DLD1 (cell line): Measurements from ENCODE around the gene FAM118A.
"Not testable (repeated sequence)": the region's sequence is repeated elsewhere in the genome, so short reads cannot be mapped to it uniquely, and the experiment has no call there.

Source experiments
- in situ Hi-C: cut with HindIII; loops from 2 replicates; pipeline ENCODE4 v1.10.0; 2017; ENCODE audit warnings: low sequenced_read_pairs

FAM118A gene

DNA sequence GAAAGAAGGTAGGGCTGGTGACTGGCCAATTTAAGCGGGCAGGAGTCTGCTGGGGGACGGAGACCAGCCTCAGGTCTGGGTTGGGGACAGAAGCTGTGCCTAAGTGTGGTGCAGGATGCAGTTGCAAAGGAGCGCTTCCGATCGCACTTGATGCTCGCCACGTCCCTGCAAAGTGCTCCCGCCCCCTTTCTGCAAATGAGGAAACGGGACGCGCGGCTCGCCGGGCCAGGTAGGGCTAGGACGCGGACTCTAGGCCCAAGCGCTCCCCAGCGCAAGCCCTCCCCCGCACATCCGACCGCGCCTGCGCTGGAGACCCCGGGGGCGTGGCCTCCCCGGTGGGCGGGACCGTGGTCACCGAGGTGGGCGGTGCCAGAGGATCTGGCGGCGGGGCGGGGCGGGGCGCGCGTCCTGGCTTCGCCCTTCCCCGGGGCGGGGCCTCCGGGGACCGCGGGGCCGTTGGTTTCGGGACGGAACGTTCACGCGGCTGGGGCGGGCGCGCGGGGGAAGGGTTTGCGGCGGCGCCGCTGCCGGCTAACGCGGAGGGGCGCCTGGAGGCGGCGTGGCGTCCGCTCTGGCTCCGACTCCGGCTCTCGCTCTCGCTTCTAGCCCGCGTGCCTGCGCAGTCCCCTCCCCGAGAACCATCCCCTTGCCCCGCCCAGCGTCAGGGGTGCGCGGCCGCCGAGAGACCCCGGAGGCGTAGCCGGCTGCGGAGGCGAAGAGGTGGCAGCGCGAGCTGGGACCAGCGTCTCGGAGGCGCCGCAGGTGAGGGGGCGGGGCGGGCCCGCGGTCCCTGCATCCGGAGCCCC lies at the start of gene FAM118A:
FAM118A (plus strand) TSS at position 513 of the 806 bp plus-strand sequence. CDS start 12,446 bp downstream, outside the sequence.
- in situ Hi-C loops: no loop called here

DNA sequence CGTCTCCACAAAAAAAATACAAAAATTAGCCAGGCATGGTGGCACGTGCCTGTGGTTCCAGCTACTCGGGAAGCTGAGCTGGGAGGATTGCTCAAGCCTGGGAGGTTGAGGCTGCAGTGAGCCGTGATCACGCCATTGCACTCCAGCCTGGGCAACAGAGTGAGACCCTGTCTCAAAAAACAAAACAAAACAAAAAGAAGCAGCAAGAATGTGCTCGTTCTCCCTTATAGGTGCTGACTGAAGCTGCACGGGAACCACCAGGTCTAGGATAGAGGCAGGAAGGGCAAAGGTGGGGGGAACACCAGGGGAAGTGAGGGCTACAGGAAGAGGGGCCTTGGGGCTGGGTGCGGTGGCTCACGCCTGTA lies 49.4 kb upstream of the FAM118A start:
- in situ Hi-C loops: not testable (repeated sequence)

DNA sequence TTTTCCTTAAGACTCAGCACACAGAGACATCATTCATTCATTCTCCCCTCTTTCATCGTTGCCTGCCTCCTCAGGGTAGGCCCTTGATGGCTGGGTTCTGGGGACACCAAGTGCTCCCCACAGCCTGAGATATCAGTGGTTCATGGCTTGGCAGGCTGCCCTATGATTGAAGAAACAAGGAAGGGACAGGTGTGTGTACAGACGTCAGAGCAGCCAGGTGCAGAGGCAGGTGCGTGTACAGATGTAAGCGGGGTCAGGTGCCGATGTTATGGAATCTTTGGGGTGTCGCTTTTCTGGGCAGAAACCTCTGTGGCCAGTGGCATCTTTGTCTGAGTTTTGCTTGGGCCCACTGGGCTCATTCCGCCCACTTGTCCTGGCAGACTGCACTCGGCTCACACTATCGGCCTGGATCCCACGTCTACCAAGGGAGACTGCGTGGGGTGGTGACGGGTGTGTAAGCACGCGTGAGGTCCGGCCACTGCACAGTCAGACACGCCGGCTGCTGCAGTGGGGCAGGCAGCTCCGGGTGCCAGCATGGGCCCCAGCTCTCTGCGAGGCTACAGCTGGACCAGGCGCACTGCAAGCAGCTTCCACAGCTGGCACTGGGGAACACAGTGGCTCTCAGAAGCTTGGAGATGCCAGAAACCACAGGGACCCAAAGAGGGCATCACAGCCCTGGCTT lies 48.2 kb upstream of the FAM118A start:
- in situ Hi-C loops: no loop called here

DNA sequence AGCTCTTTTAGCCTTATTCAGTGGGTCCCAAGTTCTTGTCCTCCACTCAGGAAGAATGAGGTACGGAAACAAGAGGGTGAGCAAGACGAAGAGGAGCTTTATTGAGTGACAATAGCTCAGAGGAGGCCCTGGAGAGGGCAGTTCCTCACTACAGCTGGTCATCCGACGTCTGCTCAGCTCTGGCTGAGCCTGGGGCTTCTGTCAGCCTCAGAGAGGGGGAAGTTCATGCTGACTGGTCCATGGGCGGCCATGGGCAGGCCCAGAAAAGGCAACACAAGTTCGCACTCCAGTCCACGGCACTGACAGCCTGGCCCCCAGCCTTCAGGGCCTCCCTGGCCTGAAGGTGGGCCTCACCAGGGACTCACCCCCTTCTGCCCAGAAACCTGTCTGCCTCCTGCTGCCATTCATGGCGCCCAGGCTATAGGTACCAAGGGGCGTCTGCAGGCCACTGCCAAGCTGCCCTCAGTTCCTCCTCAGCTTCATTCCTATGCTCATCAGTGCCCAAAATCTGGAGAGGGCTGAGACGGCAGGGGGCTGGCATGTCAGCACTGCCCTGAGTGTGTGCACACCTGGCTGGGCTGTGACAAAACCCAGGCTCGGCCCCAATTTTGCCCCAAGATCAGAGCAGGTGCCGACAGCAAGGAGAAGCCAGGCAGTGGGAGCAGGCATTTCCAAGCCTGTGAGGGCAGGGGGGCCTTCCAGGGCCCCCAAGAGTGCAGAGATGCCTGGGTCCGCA lies 47.4 kb upstream of the FAM118A start:
- in situ Hi-C loops: no loop called here

DNA sequence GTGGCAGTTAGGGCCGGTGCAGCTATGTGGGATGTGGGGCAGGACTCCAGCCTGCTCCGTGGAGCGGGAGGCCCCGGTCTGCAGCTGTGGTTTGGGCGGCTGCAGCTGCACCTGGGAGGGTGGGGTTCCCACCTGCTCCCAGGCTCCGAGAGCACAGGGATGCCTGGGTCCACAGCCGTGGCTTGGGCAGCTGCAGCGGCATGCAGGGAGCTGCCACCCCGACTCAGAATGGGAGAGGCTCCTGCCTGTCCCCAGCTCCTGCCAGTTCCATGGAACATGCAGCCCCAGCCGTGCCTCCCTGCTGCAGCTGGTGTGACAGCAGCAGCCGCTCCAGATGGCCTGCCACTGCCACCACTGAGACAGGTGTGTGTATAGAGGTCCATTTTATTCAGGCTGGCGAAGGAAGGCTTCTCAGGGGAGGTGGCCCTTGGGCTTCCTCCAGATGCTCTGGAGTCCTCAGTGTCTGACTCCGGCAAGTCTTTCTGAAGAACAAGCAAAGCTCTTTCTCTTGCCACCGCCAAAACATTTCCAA lies 46.7 kb upstream of the FAM118A start:
- in situ Hi-C loops: no loop called here

DNA sequence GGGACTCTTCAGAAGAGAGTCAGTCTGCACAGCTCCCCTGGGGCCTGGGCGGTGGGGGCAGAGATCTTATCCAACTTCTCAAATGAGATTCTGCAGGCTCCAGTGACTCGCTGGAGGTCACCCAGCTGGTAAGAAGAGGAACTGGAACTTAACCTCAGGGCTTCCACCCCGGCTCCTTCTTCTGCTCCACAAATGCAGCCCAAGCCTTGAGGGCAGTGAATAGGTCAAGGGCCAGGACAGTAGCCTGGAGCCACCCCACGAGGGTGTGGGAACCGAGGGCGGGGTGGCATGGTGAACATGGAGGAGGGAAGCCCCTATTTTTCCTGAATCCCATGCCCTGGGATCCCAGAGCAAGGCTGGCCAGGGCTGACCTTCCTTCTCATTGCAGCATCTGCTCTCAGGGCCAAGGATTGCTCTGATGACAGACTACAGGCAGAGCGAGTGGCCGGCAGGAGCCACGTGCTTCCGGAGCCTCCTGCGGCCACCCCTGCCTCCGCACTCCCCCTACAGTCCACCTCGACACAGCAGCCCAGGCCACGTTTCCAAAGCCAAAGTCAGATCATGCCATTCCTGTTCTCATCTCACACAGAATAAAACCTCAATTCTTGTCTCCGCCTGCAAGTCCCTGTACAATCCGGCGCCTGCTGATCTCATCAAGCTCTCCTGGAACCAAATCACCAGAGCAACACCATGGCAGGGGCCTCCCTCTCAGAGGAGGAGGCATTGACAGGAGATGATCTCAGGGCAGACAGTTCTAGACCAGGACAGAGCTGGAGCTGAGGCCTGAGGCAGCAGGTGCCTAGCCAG lies 46.1 kb upstream of the FAM118A start:
- in situ Hi-C loops: no loop called here

DNA sequence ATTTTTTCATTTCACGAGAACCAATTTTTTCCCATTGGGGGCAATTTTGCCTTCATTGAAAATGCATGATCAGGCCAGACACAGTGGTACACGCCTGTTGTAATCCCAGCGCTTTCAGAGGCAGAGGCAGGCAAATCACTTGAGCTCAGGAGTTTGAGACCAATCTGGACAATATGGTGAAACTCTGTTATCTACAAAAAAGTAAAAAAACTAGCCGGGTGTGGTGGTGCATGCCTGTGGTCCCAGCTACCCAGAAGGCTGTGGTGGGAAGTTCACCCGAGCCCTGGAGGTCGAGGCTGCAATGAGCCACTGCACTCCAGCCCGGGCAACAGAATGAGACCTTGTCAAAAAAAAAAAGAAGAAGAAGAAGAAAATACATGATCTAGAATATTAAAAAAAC lies 44.2 kb upstream of the FAM118A start:
- in situ Hi-C loops: no loop called here

DNA sequence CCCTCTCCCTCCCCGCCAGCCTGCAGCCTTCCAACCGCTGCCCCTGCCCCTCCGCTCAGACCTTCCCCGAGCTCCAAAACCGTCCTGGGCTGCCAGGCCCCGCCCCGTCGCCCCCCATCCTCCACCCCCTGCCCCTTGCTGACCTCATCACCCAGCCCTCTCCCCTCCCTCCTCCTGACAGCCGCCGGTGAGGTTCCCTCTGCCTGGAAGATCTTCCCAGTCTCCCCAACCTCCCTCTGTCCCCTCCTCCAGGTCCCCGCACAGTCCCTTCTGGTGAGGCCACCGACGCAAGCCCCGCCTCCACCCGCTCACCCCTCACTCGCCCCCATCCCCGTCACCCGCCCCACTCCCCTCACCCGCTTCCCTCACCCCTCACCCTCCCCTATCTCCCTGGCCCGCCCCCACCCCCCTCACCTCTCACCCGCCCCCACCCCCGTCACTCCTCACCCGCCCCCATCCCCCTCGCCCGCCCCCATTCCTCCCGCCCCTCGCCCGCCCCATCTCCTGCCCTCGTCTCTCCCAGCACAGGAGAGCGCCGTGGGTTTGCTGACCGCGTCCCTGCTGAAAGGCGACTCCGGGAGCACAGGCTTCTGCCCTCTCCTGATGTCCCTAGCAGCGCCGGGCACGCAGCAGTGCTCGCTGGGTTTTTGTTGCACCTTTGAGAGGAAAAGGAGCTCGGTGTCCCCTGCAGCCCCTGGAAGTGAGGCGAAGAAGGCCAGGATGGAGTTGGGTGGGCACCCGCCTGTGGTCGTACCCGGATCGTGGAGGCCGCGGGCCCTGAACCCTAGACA lies 41.4 kb upstream of the FAM118A start:
- in situ Hi-C loops: no loop called here

DNA sequence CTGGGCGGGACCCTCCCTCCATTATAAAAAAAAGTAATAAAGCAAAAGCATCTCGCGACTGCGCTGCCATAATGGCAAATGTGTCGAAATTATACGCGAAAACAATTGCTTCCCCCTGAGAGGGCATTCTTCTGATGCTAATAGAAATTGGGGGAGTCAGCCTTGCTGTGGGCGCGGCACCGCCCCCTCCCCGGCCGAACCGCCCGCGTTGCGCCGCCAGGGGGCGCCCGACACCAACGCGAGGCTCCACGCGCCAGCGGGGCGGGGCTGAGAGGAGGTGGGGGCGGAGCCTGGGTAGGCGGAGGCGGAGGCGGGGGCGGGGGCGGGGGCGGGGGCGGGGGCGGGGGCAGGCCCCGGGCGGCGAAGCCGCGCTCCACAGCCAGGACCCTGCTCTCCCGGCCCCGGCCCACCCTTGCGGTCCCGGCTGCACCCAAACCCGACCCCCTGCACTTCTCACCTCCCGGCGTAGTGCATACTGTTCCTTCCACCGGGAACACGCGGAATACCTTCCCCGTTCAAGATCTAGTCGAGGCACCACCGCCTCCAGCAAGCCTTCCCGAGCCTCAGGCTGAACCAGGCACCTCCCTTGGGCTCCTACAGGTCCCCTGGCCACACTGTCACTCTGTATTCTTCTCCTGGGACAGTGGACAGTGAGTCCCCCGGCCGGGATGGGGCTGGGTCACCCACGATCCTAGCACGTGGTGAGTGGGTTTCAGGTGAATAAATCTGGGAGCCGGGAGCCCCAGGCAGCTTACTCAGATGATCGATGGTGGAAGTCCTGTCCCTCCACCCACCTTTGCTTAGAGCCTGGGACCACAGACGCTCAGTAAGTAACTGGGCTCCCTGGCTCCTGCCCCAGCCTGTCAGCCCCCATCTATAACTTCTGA lies 40.5 kb upstream of the FAM118A start:
- in situ Hi-C loops: no loop called here

DNA sequence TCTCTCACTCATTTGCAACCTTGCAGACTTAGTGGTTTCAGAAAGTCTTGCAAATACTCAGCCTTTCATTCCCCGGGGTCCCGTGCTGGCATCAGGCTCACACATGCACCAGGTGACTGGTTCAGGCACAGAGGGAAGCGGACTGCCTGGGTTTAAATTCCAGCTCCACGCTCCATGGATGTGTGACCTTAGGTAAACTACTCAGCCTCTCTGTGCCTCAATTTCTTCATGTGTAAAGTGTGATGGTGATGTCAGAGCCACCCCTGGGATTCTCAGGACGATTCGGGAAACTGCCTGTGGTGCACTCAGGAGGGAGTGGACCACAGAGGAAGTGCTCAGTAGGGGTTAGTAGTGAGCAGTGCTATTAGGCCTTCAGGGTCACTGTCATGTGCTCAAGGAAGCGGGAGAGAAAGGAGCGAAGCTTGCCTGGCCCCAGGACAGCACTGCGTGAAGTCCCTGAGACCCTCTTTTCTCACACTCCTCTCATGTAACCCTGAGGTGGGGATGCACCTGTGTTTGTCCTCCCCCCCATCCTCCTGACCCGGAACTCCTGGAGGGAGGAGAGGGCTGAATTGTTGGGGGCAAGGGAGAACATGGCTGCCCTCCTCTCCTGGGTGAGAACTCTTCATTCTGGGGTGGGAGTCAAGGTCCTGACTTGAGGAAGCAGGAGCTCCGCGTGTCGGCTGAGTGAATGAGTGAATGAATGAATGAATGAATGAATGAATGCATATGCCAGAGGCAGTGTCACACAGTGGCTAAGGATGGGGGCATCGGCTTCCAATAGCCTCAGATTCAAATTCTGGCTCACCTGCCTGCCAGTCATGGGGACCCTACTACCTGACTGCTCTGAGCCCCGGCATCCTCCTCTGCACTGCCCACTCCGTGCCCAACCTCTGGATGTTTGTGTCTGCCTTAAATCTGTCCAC lies 39.4 kb upstream of the FAM118A start:
- in situ Hi-C loops: loop anchor here (10.0 kb wide), 2 partner anchors 164 to 204 kb away; no protein-coding TSS in a partner anchor

DNA sequence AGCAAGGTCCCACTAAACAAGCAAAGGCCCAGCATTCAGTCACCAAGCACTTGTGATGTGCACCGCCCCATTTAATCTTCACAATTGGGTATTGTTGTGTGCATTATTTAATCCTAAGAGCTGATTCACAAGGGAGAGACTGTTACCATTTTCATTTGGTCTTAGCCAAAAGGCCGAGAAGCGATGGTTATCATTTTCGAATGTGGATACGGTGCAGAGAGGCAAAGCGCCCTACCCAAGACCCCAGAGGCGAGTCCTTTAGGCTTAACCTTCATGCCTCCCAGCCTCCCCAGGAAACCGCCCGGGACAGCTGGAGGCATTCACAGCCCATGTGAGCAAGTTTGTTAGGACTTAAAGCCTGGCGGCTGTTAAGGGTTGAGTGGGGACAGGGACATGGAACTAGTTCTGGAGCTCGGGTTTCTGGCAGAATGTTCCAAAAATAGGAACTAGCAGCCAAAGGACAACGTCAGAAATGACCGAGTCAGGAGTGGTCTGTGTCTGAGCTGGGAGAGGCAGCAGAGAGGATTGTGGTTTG lies 38.0 kb upstream of the FAM118A start:
- in situ Hi-C loops: loop anchor here (10.0 kb wide), 2 partner anchors 163 to 203 kb away; no protein-coding TSS in a partner anchor

DNA sequence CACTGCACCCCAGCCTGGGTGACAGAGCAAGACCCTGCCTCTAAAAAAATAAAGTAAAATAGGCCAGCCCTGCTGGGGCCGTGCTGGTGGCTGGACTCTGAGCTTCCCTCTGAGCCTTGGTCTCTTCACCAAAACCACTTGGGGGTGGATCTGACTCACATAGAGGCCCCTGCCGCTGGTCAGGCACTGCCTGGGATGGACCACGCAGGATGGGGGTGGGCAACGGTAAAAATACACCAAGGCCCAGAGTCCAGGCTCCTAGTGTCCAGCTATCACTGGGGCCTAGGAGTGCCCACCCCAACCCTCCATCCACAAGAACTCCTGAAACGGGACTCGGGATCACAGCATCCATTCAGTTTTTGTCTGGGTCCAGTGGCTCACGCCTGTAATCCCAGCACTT lies 37.2 kb upstream of the FAM118A start:
- in situ Hi-C loops: loop anchor here (10.0 kb wide), 2 partner anchors 162 to 202 kb away; no protein-coding TSS in a partner anchor

DNA sequence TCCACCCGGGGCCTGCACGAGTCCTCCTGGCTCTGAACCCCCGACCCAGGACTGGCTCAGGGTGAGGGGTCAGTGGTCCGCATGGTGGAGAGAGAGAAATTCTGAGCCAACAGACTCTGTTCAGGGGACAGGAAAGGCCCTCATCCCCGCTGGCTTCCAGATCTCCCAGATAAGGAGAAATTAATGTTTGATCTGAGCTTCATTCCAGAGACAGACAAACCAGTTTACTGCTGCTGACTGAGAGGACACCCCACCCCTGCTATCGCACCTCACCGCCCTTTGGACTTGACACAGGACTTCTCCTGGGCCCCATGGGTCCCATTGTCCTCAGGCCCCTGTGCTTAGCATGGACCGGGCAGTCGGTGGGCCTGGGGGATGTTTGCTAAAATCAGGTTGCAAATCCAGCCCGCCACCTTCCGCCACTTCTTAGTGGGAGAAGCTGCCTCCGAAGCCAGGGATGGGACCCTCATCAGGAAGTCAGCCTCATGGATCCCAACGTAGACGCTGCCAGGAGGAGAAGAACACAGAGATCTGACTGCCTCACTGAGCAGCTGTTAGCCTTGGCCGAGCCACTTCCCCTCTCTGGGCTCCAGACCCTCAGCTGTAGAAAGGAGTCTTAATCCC lies 36.2 kb upstream of the FAM118A start:
- in situ Hi-C loops: loop anchor here (10.0 kb wide), 2 partner anchors 161 to 201 kb away; no protein-coding TSS in a partner anchor

DNA sequence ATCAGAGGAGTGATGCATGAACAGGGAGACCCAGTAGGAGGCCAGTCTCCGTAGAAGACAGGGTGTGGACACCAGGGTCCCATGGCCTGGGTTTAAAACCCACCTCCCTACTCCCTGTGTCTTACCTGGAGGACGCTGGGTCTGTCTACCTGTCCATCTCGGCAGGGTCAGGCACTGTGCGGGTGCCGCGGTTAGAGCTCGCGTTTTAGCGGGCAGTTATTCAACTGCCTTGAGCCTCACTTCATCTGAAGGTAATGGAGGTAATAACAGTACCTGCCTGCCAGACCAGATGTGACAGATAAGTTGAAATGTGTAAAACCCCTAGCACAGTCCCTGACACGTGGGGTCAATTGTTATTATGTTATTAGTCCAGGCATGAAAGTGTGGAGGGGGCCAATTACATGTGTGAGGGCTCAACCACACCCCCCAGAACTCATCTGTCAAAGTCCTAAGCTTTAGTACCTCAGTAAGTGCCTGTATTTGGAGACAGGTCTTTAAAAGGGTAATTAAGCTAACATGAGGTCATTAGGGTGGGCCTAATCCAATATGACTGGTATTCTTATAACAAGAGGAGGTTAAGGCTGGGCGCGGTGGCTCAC lies 33.1 kb upstream of the FAM118A start:
- in situ Hi-C loops: loop anchor here (10.0 kb wide), 2 partner anchors 158 to 198 kb away; no protein-coding TSS in a partner anchor

DNA sequence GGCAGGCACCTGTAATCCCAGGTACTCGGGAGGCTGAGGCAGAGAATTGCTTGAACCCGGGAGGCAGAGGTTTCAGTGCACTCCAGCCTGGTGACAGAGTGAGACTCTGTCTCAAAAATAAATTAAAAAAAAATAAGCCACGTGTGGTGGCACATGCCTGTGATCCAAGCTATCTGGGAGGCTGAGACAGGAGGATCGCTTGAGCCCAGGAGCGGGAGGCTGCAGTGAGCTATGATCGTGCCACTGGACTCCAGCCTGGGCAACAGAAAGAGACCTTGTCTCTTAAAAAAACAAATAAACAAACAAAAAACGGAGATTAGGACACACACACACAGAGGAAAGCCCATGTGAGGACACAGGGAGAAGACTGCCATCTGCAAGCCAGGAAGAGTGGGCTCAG lies 32.0 kb upstream of the FAM118A start:
- in situ Hi-C loops: loop anchor here (10.0 kb wide), 2 partner anchors 157 to 197 kb away; no protein-coding TSS in a partner anchor

DNA sequence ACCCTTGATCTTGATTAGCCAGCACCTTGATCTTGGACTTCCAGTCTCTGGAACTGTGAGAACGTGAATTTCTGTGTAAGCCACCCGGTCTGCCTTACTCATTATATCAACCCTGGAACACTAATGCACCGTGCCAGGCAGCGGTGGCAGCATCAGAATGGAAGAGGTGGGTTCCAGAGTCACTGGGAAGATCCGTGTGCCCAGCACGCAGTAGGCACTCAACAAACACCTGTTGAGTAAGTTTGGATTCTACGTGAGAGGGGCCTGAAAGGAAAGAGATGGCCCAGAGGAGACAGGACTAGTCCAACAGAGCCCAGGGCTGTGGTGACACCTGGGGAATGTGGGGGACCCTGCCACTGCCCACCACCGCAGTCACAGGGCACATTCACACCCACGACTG lies 31.6 kb upstream of the FAM118A start:
- in situ Hi-C loops: loop anchor here (10.0 kb wide), 2 partner anchors 157 to 197 kb away; no protein-coding TSS in a partner anchor
